Mesenteric fat pad (tissue), 1 donor: ENCODE measurements around the gene CYBA. TPM values are rescaled to one million over a fixed set of nuclear protein-coding genes. Genes with fewer than 3 reads are reported as not detected.

Experiments
- DNase-seq: peaks from one replicate; pipeline ENCODE4 v3.0.0-alpha.2; 2020; ENCODE audit warnings: low spot score
- total RNA-seq: library from RNA; stranded (reverse); fragmentation: NEBNext Ultra II Directional; extraction: Animal tissue kit (Norgen Biotek cat#: 25700); gene quantifications from one replicate; pipeline ENCODE4 v1.2.1, GENCODE V29; 2021
- donor health status: DM: yes; HTN: yes; CAD: no.

The CYBA gene
- total RNA-seq, 1 donor from 2014 or later, result 183 TPM

DNA sequence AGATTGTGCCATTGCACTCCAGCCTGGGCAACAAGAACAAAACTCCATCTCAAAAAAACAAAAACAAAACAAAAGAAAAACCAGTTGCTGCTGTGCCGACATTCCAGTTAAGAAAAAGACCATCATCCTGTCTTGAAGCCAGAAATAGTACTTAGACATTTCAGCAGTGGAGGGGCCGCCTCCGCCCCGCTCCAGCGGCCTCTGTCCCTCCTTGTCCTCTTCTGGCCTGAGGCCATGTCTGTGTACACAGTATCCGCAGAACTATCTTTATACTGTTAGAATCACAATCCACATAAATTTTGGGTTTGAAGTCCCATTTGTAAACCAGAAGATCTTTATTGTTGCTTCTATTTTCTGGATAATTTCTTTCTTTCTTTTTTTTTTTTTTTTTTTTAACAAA is 55.8 kb downstream of the CYBA start:
- DNase-seq, result no peak

DNA sequence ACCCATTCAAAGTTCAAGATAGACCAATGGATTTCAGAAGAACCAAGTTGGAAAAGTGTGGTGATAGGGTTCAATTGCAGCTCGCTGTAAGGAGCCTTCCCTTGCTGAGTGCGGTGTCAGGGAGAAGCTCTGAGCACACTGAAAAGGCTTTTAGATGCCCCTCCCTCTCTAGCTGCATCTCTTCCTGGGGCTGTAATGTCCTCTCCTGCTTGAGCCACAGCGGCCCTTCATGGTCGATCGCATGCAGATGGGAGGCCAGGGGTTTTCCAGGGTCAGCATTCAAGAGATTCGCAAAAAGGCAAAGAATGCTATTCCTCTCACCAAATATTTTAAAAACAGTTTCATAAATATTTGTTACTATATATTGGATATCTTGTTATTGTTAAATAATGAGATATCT is 56.9 kb downstream of the CYBA start:
- DNase-seq, result no peak

DNA sequence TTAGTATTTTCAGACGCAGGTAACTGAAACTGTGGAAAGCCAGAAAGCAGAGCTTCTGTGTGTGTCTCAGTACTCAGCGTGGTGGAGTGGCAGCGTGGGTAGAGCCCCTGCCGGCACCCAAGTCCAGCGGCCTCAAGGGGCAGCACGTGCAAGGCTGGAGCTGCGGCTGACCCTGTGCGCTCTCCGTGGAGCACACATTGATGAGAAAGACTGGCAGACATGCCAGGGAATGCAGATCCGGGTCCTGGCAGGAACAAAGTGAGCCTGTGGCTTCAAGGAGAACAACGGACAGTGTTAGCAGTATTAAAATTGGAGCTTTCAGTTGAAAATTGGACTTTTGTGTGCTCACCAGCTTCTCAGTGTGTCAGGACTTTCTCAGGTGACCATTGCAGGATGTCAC is 57.4 kb downstream of the CYBA start:
- DNase-seq, result no peak

Other genes starting within 250 kb of the CYBA start
- gene ZFPM1, start 197.8 kb downstream of the CYBA start, total RNA-seq, result 4.8 TPM
- gene ZC3H18, start 80.7 kb downstream of the CYBA start, total RNA-seq, result 39.2 TPM
- gene IL17C, start 12.5 kb downstream of the CYBA start, total RNA-seq, result not detected
- 22.9 TPM for gene MVD, start 12.0 kb upstream of the CYBA start, total RNA-seq
- 1.2 TPM for gene SNAI3, start 35.5 kb upstream of the CYBA start, total RNA-seq
- 22.5 TPM for gene RNF166, start 55.4 kb upstream of the CYBA start, total RNA-seq
- gene CTU2, start 55.5 kb upstream of the CYBA start, total RNA-seq, result 20.3 TPM
- gene PIEZO1, start 134.2 kb upstream of the CYBA start, total RNA-seq, result 318 TPM
- 0.22 TPM for gene CDT1, start 152.7 kb upstream of the CYBA start, total RNA-seq
- gene APRT, start 160.9 kb upstream of the CYBA start, total RNA-seq, result 96.7 TPM
- 28.6 TPM for gene GALNS, start 205.9 kb upstream of the CYBA start, total RNA-seq
- gene TRAPPC2L, start 206.1 kb upstream of the CYBA start, total RNA-seq, result 39.9 TPM
- gene PABPN1L, start 215.6 kb upstream of the CYBA start, total RNA-seq, result not detected